ENCODE results near the gene SFXN5.

DNA sequence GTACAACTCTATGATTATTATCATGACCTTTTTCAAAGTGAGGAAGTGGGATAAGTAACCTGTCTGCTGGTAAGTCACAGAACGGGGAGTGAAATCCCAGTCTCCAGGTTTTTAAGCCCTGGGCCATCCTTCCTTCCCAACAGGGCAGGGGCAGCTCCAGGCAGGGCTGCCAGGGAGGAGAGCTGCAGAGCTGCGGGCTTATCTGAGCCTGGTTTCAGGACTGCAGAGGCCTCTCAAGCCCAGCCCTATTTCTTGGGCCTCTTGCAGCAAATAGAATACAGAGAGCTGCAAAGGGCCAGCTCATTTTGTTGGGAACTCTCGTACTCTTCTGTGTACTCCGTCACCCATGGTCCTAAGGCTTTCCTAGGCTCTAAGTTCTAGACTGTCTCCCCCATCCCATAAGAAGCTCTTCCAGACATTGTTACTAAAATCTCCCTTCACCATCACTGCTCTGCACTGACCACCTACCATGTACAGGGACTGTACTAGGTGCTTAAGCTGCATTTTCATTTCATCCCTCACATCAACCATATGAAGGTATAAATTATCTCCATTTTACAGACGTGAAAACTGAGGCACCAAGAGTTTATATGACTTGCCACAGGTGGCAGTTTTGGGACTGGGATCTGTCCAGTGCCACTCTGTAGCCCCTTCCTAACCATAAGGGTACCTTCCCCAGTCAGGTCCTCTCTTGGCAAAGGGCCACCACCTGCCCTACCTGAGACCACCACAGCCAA lies 38.1 kb upstream of the SFXN5 start:
- no peak for TF ChIP-seq POLR2A (IDR thresholded peaks at IDR 0.05)
- TF ChIP-seq, protein P1, sequence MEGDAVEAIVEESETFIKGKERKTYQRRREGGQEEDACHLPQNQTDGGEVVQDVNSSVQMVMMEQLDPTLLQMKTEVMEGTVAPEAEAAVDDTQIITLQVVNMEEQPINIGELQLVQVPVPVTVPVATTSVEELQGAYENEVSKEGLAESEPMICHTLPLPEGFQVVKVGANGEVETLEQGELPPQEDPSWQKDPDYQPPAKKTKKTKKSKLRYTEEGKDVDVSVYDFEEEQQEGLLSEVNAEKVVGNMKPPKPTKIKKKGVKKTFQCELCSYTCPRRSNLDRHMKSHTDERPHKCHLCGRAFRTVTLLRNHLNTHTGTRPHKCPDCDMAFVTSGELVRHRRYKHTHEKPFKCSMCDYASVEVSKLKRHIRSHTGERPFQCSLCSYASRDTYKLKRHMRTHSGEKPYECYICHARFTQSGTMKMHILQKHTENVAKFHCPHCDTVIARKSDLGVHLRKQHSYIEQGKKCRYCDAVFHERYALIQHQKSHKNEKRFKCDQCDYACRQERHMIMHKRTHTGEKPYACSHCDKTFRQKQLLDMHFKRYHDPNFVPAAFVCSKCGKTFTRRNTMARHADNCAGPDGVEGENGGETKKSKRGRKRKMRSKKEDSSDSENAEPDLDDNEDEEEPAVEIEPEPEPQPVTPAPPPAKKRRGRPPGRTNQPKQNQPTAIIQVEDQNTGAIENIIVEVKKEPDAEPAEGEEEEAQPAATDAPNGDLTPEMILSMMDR (IDR thresholded peaks at IDR 0.05): no peak
